ENCODE data around the gene ITGB1BP1.

DNA sequence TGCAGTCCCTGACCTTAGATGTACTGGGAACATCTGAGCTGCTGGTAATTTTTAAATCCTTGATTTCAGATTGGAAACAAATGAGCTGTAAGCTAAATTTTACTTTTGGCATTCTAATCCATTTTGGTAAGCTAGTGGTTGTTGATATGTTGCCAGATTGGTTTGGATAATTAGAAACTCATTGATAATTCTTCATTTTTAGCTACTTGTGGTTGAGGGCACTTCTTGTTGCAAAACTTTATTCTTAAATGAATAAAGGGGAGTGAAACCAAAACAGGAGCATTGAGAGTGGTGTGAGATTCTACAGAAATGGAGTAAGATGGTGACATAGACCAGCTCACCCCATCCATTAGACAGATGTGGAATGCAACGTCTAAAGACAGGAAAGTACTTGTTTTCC is 64.5 kb downstream of the ITGB1BP1 start:
- TF ChIP-seq, protein P1, sequence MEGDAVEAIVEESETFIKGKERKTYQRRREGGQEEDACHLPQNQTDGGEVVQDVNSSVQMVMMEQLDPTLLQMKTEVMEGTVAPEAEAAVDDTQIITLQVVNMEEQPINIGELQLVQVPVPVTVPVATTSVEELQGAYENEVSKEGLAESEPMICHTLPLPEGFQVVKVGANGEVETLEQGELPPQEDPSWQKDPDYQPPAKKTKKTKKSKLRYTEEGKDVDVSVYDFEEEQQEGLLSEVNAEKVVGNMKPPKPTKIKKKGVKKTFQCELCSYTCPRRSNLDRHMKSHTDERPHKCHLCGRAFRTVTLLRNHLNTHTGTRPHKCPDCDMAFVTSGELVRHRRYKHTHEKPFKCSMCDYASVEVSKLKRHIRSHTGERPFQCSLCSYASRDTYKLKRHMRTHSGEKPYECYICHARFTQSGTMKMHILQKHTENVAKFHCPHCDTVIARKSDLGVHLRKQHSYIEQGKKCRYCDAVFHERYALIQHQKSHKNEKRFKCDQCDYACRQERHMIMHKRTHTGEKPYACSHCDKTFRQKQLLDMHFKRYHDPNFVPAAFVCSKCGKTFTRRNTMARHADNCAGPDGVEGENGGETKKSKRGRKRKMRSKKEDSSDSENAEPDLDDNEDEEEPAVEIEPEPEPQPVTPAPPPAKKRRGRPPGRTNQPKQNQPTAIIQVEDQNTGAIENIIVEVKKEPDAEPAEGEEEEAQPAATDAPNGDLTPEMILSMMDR (IDR thresholded peaks at IDR 0.05): no peak
- TF ChIP-seq POLR2AphosphoS5 (IDR thresholded peaks at IDR 0.05) (no peak), POLR2A (IDR thresholded peaks at IDR 0.05) (no peak)

Measured in prostate gland (tissue), 2 donors.